ENCODE data around the gene SPATA32.
A peak's percentile ranks its signal among the peaks of the same experiment; 100 is the strongest.
"Not testable (repeated sequence)": the region's sequence is repeated elsewhere in the genome, so short reads cannot be mapped to it uniquely, and the experiment has no call there.

SPATA32 gene

GRCh38 chr17:45271603-45272002 lies 9.7 kb upstream of the SPATA32 start:
- no peak for DNase-seq (ENCODE audit: low spot score)

GRCh38 chr17:45270828-45271418 lies 9.0 kb upstream of the SPATA32 start:
- no peak for DNase-seq (ENCODE audit: low spot score)

DNA sequence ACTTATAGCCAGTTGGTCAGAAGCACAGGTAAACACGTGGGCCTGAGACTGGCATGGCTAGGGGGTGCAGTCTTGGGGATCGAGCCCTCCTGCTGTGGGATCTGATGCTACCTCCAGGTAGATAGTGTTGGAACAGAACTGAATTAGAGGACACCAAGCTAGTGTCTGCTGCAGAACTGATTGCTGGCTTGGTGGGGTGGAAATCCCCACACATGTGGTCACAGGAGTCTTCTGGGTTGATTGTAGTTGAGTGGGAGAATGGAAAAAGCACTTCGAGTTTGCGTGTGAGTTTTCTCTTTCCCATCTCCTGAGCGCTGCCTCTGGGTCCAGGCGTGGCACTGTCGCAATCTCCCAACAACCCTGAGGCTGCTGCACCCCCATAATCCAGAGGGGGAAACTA lies 8.0 kb upstream of the SPATA32 start:
- DNase-seq (ENCODE audit: low spot score) = no peak

GRCh38 chr17:45267436-45268055 lies 5.7 kb upstream of the SPATA32 start:
- no peak for DNase-seq (ENCODE audit: low spot score)

DNA sequence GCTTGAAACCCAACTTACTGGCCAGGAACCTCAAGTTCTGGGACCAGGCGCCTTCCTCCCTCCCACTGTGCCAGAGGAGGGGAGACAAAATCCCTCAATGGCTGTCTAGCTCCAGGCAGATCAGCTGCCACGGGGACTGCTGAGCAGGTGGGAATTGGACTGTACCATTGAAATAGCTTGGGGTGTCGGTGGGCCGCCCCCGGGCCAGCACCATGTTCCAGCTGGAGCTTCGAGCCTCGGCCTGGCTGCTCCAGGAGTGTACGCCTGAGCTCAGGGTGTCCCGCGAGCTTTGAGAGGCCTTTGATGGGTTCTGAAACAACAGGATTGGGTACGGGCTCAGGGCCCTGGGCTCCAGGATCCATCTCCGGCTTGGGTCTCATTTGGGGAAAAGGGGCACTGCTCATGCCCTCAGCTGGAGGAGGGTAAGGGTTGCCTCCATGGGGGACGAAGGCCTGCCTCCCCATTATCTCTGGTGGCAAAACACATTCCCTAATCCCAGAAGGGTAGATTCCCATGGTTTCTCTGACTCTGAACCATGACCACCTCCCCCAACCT lies 4.6 kb upstream of the SPATA32 start:
- no peak for DNase-seq (ENCODE audit: low spot score)

DNA sequence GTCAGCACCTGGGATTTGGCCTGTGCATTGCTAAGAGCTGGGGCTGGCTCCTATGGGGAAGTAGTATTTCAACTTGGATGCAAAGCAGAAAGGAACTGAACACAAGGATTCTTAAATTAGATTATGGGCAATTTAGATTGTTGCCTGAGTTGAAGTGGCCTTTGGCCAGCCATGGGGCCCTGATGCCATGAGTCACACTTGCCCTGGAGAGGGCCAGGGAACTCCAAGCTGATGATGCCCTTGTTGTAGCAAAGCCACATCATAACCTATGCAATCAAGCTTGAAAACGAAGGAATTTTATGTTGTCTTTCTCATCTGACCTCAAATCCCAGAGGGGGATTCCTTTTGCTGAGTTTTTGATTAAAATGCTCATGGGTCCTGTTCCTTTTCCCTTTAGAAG lies 3.9 kb upstream of the SPATA32 start:
- peak; percentile 26 for DNase-seq (ENCODE audit: low spot score)

DNA sequence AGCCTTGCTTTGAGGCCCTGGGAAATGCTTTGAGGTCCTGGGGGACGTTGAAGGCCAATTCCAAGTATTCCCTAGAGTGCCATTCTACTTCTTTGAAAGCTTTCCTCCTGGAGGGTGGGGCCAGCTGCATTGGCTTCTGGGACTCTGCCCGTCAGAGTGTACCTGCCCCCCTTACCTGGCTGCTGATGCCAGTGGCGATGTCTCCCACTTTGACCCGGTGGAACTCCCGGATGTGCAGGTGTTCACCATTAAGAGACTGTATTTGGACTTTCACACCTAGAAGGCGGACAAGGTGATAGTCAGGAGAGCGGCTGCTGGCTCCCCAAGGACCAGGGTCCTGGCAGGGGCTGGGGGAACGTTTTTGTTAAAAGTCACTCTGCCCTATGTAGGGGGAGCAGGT lies 3.1 kb upstream of the SPATA32 start:
- DNase-seq (ENCODE audit: low spot score) = no peak

DNA sequence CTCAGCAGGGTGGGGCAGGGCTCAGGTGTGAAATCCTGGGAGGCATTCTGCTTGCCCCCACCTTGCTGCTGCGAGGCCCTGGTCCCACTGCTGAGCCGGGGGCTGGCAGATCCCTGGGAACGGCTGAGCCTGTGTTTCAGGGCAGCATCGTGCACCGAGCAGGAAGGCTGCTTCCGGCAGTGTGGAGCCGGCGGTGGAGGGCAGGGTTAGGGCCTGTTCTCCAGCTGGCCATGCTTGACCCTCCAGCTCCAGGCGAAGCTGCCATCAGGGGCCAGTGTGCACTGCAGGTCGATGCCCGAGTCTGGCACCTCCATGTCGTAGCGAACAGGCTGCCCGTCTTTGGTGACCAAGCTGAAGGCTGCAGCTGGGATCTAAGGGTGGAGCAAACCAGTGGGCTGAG lies 2.5 kb upstream of the SPATA32 start:
- no peak for DNase-seq (ENCODE audit: low spot score)

DNA sequence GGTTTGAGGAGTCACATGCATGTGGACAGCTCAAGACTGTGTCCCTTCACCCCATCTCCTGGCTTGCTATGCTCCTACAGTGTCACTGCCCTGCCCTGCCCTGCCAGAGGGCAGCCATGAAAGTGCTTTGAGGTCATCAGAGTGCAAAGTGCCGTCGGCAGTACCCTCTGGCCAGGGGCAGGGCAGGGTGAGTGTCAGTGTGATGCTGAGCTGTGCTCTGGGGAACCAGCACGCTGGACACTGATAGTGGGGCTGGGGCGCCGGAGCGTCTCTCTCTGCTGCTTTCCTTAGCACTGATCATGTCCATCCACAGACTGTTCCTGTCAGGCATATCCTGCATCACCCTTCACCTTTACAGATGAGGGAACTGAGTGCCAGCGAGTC lies 1.6 kb upstream of the SPATA32 start:
- DNase-seq (ENCODE audit: low spot score) = no peak

- no peak for DNase-seq (ENCODE audit: low spot score)
Measured at GRCh38 chr17:45262516-45263476, 902 bp upstream of the SPATA32 start.

DNA sequence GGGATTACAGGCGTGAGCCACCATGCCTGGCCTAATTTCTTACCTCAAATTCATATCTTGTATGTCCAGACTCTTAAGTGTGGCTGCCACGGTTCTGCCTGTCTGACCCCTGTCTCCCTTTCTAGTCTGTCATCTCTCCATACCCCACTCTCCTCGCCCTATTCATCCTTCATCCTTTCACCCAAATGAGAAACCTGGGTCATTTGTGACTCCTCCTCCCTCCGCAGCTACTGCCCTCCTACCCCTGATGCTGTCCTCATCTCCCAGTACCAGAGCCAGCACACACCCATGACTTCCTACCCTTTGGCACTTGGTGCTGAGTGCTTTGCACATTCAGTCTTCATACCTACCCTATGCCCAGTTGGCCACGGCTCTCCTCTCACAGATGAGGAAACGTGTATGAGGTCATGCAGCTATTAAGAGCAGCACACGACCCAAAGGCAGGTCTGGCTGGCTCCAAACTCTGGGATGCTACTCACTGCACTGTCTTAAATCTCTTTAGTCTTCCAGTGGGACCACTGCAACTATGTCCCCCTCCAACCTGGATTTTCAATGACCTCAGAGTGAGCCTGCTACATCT lies 1.6 kb downstream of the SPATA32 start:
- DNase-seq (ENCODE audit: low spot score) = no peak

DNA sequence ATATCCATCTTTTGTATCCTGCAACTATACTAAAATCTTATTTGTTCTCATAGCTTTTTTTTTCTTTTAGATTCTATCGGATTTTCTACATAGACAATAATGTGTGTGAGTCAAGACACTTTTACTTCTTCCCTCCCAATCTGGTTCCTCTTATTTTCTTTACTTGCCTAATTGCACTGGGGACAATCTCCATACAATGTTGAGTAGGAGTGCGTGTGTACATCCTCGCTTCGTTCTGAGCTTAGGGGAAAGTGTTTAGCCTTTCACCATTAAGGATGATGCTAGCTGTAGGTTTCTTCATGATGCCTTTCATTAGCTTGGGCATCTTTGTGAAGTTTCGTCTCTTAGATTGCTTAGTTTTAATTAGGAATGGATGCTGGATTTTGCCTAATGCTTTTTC lies 2.9 kb downstream of the SPATA32 start:
- no peak for DNase-seq (ENCODE audit: low spot score)

DNA sequence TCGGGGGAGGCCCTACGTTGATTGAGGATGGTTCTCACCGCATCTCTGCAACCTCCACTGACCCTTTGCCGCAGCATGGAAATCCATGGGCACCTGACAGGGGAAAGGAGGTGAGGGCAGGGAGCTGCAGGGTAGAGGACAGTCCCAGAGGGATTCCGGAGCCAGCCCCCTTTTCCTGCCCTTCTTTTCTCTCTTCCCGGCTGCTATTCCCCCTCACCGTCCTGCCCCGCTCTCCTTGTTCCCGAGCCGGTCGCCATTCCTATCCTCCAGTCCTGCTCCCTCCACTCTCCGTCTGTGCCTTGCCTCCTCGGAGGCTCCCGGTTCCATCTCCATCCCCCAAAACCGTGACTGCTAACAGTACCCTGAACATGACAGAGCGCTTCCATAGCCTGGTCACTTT lies 4.8 kb downstream of the SPATA32 start:
- DNase-seq (ENCODE audit: low spot score) = no peak

DNA sequence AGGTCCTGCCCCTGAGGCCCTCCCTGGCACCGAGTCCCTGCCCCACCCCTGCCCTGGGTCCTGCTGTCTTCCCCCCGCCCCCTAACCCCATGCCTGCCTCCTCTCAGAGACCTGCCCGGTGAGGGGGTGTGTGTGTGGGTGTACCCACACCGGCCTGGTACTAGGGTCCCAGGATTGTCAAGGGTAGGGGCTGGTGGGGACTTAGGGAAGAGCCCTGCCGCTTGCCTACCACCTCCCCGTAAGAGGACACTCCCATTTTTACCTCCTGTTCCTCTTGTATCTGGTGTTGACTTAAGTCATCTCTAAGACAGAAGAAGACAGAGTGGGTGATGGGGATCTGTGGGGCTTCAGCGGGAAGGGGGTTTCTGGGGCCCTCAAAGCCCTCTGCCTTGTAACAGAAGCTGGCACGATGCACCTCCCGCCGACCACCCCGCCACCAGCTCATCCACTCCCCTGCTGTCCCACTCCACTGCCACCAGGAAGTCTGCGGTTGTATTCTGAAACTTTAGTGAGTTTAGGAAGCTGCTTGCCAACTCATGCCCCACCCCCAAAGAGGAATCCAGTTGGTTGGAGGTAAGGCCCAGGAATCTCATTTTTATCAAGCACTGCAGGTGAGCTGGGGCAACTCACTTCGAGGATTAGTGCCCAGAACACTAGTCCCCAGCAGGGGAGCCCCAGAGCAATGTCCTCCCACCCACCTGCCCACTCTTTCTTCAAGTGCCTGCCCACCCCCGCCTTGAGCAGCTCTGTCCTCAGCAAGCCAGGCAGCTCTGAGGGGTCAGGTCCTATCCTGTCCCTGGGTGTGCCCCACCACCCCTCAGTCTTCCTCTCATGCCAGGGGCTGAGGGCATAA lies 5.6 kb downstream of the SPATA32 start:
- no peak for DNase-seq (ENCODE audit: low spot score)

- no peak for DNase-seq (ENCODE audit: low spot score)
Measured at GRCh38 chr17:45255358-45255757, 6.5 kb downstream of the SPATA32 start.

DNA sequence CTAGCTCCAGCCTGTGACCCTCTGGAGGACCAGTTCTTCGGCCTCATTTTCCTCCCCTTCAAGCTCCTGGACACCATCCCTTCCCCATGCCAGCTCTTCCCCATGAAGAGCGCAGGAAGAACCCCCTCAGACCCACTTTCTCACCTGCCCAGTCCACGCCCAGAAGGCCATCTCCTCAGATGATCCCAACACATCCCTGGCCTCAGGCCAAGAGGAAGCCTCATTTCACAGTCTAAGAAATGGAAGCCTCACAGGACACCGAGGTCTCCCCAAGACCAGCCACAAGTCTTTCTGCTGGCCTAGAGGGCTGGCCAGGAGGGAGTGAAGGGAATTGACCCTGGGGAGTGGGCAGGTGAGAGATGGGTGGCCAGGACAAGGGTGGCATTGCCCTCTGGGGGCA lies 8.0 kb downstream of the SPATA32 start:
- DNase-seq (ENCODE audit: low spot score) = no peak

GRCh38 chr17:45253237-45253636 lies 8.7 kb downstream of the SPATA32 start:
- not testable (repeated sequence) for DNase-seq (ENCODE audit: low spot score)

DNA sequence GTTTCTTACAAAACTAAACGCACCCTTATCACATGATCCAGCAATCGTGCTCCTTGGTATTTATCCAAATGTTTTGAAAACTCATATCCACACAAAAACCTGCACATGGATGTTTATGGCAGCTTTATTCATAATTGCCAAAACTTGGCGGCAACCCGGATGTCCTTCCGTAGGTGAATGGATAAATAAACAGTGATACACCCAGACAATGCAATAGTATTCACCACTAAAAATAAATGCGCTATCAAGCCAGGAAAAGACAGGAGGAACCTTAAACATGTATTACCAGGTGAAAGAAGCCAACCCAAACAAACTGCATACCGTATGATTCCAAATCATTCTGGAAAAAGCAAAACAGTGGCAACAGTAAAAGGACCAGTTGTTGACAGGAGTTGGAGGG lies 10.0 kb downstream of the SPATA32 start:
- DNase-seq (ENCODE audit: low spot score) = no peak

DNA sequence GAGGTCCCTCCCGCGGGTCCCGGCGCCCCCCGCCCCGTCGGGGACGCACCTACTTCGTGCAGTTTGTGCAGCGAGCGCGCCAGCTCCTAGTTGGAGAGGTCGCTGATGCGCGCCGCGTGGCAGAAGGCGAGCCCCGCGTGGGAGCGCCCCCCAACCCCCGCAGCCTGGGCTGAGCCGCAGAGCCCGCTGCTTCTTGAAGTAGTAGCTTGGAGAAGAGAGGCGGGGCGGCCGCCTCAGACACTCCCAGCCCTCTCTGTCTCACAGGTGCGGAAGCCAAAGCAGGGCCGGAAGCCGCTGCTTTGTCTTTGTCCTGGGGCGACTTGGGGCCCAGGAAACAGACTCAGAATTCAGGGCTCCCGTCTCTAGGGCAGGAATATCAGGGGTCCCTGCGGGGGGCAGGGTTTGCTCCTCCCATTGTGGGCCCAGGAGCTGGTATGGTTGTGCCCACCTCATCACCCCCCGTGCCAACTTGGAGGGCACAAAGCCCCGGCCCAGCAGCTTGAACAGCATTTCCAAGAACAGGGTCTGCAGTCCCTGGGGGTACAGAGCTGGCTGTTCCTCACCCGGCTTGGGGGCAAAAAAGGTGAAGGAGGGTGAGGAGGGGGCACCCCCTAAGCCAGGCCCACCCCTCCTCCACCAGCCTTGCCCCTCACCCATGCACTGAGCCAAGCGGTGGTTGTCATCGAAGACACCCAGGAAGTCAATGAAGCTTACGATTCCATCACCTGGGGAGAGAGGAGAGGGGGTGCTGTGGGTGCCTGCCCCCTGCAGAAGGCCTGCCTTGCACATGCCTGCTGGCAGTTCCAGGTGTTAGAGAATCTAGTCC lies 13.5 kb downstream of the SPATA32 start:
- no peak for DNase-seq (ENCODE audit: low spot score)

DNA sequence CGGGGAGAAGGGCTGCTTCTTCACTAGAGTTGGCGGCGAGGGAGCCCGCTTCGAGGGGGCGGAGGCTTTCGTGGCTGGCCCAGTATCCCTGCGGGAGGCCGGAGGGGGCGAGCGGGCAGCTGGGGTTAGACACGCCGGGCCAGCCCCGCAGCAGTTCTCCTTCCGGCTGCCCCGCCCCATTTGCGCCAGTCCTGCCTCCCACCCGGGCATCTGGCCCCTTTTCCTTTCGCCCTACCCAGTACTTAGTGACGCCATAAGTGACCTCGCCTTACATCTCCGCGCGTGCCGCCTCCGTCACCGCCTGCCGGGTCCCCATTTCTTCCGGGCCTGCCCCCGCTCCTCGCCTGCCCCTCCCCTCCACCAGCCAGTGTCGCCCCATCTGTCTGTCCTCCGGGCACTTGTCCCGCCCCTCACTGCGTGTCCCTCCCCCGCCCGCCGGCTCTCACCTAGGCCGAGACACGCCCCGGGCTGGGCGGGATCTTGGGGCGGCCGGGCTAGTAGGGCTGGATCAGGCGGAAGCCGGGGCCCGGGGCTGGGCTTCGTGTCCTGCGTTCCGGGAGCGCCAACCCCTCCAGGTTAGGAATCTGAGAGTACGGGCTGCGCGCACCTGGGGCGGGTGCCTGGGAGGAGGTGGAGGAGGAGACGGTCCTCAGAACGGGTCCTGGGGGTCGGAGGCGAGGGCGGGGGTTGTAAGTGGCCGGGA lies 14.3 kb downstream of the SPATA32 start:
- DNase-seq (ENCODE audit: low spot score) = peak; percentile 96

Measured in COLO829 (cell line).